Measurements from ENCODE around the gene NACC1. TPM values are rescaled to one million over a fixed set of nuclear protein-coding genes. Genes with fewer than 3 reads are reported as not detected.

The NACC1 gene
- total and polyA plus RNA-seq, 2 of the 8 experiments (the other 6 are each of a cell fraction or from before 2014, with no cell fraction given), result 234 to 301 TPM

GRCh38 chr19:13102416-13102665, 15.7 kb upstream of the NACC1 start:
- no peak overlapping the region for H3K23ac ChIP-seq (ENCODE audit: insufficient read length)
- no peak overlapping the region for H3K27ac ChIP-seq (ENCODE audit: low read depth, low read length)
- ChIA-PET POLR2A (ENCODE audit: partially characterized antibody) (interaction anchor here (1.0 to 11.6 kb wide), 3 partner anchors 9 to 50 kb away, joined by 3 to 141 read pairs (median 14); partner anchors contain the start of genes NACC1 and TRMT1), CTCF (ENCODE audit: partially characterized antibody) (interaction anchor here (1.5 to 5.0 kb wide), 4 partner anchors 18 to 125 kb away, joined by 3 to 47 read pairs (median 6); no protein-coding TSS in a partner anchor)
- no peak overlapping the region for H3K14ac ChIP-seq (ENCODE audit: insufficient read length)
- DNase-seq (ENCODE audit: low read depth in 1 of 2, low spot score in 2 of 2) (no peak), FAIRE-seq (no peak)
- no peak overlapping the region; a peak in 1 of 7 replicates for H3K9ac ChIP-seq (replicated peaks in 1 of 4; ENCODE audit: extremely low read depth in 1 of 4, low read depth in 3 of 4, low read length in 3 of 4)
- no peak overlapping the region for H3K56ac ChIP-seq (replicated peaks; ENCODE audit: insufficient read length, low read depth, low read length)
- H2BK120ac ChIP-seq (replicated peaks; ENCODE audit: low read depth, low read length), result no peak overlapping the region
- 23% methylated on average over 7 of the region's 7 CpGs; no CpG with 5 or more reads in 1 of the 2 experiments for WGBS, 2 experiments (ENCODE audit: extremely low coverage in 1 of 2, insufficient coverage in 1 of 2, insufficient read length in 1 of 2, insufficient replicate concordance in 2 of 2, low coverage in 1 of 2, low lambda C conversion rate in 2 of 2, missing lambda C conversion rate in 1 of 2)
- H2AK5ac ChIP-seq (ENCODE audit: low read depth, low read length), result no peak overlapping the region; the same call in 1 of the 2 replicates
- H2BK15ac ChIP-seq (ENCODE audit: low read length), result 0 out of 2 replicates have a peak overlapping the region, but pooled peaks have one; percentile 72
- H4K5ac ChIP-seq (ENCODE audit: insufficient read length, low read depth, low read length), result no peak overlapping the region
- no peaks in the 10 kb centered on the region for H3K9me3 ChIP-seq (ENCODE audit: insufficient read depth in 2 of 2, low read depth in 1 of 2, low read length in 1 of 2)
- peak overlapping the region; percentile 65 for H4K91ac ChIP-seq (replicated peaks; ENCODE audit: insufficient read length, low read length)
- peaks cover 0 to 3% (median 2%) of the 10 kb centered on the region in 4 experiments; a peak in 2 of 8 replicates for H3K36me3 ChIP-seq (ENCODE audit: control insufficient read depth in 2 of 4, insufficient read depth in 4 of 4, low read length in 3 of 4)
- H3K18ac ChIP-seq (ENCODE audit: extremely low read depth, low read length), result peak overlapping the region; percentile 48
- H2BK20ac ChIP-seq (ENCODE audit: low read length), result no peak overlapping the region
- no peak overlapping the region; the same call in 1 of the 2 replicates for H4K8ac ChIP-seq (ENCODE audit: extremely low read depth, insufficient read depth, low read length)
- no peak overlapping the region; the same call in 1 of the 2 replicates for H2AFZ ChIP-seq (ENCODE audit: low read length)
- H4K20me1 ChIP-seq (replicated peaks in 1 of 2; ENCODE audit: control insufficient read depth in 1 of 2, insufficient read depth in 2 of 2, low read length in 2 of 2), result peaks cover 0 to 16% of the 10 kb centered on the region in 2 experiments
- H3K27me3 ChIP-seq (replicated peaks in 1 of 4; ENCODE audit: control insufficient read depth in 3 of 4, extremely low read depth in 1 of 4, insufficient read depth in 3 of 4, low read length in 3 of 4), result peaks cover 31 to 54% (median 48%) of the 10 kb centered on the region in 4 experiments
- H3K4ac ChIP-seq (replicated peaks; ENCODE audit: insufficient read length, low read depth, low read length), result no peak overlapping the region
- H3K79me2 ChIP-seq (ENCODE audit: control insufficient read depth in 1 of 2, insufficient read depth in 2 of 2, low read length in 2 of 2), result no peaks in the 10 kb centered on the region
- peak overlapping the region; percentile 42 to 63; a peak in 3 of 4 replicates for H3K4me2 ChIP-seq (ENCODE audit: insufficient read depth in 1 of 2, low read depth in 2 of 2, low read length in 2 of 2)
- H3K4me3 ChIP-seq (ENCODE audit: extremely low read depth in 1 of 4, insufficient read depth in 2 of 4, low read depth in 3 of 4, low read length in 4 of 4), result peak overlapping the region; percentile 5 to 55 (median 28); a peak in 7 of 8 replicates
- 0 out of 2 replicates have a peak overlapping the region, but pooled peaks have one; percentile 24 for H2BK5ac ChIP-seq (ENCODE audit: low read depth, low read length)
- H3K4me1 ChIP-seq (replicated peaks in 1 of 4; ENCODE audit: control insufficient read depth in 3 of 4, insufficient read depth in 4 of 4, low read length in 3 of 4), result peaks cover 0 to 26% (median 9%) of the 10 kb centered on the region in 4 experiments; a peak in 5 of 7 replicates
- H3K79me1 ChIP-seq (ENCODE audit: low read depth, low read length), result no peaks in the 10 kb centered on the region
- peaks cover 6% of the 10 kb centered on the region; the same call in 1 of the 2 replicates for H3K23me2 ChIP-seq (ENCODE audit: low read depth, low read length)
- H2BK12ac ChIP-seq (ENCODE audit: low read depth, low read length), result peak overlapping the region; percentile 68; the same call in 1 of the 2 replicates
- TF ChIP-seq ASH2L (IDR thresholded peaks at IDR 0.05; ENCODE audit: low read length), result no peak
- no peak for TF ChIP-seq KDM4A (IDR thresholded peaks at IDR 0.05; ENCODE audit: low read depth, low read length, severe bottlenecking)
- no peak for TF ChIP-seq SP2 (IDR thresholded peaks at IDR 0.05; ENCODE audit: low read length)
- no peak for TF ChIP-seq ATF2 (IDR thresholded peaks at IDR 0.05; ENCODE audit: low read length)
- peak; percentile 77; the same call in 1 of the 2 replicates for TF ChIP-seq CHD2 (IDR thresholded peaks at IDR 0.05; ENCODE audit: low read length)
- TF ChIP-seq, protein P1, sequence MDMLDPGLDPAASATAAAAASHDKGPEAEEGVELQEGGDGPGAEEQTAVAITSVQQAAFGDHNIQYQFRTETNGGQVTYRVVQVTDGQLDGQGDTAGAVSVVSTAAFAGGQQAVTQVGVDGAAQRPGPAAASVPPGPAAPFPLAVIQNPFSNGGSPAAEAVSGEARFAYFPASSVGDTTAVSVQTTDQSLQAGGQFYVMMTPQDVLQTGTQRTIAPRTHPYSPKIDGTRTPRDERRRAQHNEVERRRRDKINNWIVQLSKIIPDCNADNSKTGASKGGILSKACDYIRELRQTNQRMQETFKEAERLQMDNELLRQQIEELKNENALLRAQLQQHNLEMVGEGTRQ (IDR thresholded peaks at IDR 0.05; ENCODE audit: low read length), result no peak
- TF ChIP-seq KDM5A (IDR thresholded peaks at IDR 0.05; ENCODE audit: low read length), result no peak
- TF ChIP-seq SUZ12 (IDR thresholded peaks at IDR 0.05; ENCODE audit: low read length), result peak; percentile 23; the same call in 1 of the 2 replicates
- TF ChIP-seq FOSL1 (IDR thresholded peaks at IDR 0.05; ENCODE audit: insufficient read depth, low read depth, low read length), result no peak
- TF ChIP-seq CTBP2 (IDR thresholded peaks at IDR 0.05; ENCODE audit: borderline replicate concordance, insufficient read depth, insufficient read length, low read length), result no peak

Measured in H1 (cell line).